RWPE1 (cell line): ENCODE measurements around the gene AQP2.

Source experiments
- CTCF ChIA-PET: fragments of 350-600 bp; sonication (Branson Sonifier 250); formaldehyde crosslinking; extraction: SDS; loops from one replicate; lab custom pipeline; 2021; lab: Yijun Ruan, JAX
- POLR2A ChIA-PET: fragments of 400-600 bp; formaldehyde crosslinking; extraction: SDS; loops from one replicate; lab custom pipeline; 2020; ENCODE audit warnings: antibody characterized with exemption; ENCODE audit not compliant: low non-redundant PET; lab: Yijun Ruan, JAX
- DNase-seq: peaks from one replicate; pipeline ENCODE4 v3.0.0; 2012; ENCODE audit warnings: low spot score
- H3K27ac ChIP-seq: fragments of 450-650 bp; 2 replicates; pipeline ENCODE4 v1.5.1; 2017
- TF ChIP-seq, protein P1 (sequence below): fragments of 450-650 bp; conservative IDR thresholded peaks from 2 replicates; pipeline ENCODE4 v1.5.1; 2017; ENCODE audit warnings: low read depth, mild to moderate bottlenecking

Gene AQP2

GRCh38 chr12:49979791-49980190, 29.3 kb downstream of the AQP2 start:
- H3K27ac ChIP-seq, result no peak overlapping the region
- DNase-seq, result no peak
- TF ChIP-seq, protein P1, sequence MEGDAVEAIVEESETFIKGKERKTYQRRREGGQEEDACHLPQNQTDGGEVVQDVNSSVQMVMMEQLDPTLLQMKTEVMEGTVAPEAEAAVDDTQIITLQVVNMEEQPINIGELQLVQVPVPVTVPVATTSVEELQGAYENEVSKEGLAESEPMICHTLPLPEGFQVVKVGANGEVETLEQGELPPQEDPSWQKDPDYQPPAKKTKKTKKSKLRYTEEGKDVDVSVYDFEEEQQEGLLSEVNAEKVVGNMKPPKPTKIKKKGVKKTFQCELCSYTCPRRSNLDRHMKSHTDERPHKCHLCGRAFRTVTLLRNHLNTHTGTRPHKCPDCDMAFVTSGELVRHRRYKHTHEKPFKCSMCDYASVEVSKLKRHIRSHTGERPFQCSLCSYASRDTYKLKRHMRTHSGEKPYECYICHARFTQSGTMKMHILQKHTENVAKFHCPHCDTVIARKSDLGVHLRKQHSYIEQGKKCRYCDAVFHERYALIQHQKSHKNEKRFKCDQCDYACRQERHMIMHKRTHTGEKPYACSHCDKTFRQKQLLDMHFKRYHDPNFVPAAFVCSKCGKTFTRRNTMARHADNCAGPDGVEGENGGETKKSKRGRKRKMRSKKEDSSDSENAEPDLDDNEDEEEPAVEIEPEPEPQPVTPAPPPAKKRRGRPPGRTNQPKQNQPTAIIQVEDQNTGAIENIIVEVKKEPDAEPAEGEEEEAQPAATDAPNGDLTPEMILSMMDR, result no peak
- ChIA-PET POLR2A (no interaction called here), CTCF (interaction anchor here (1.1 to 1.8 kb wide), 2 partner anchors 13 to 76 kb away, joined by 5 to 6 read pairs; no protein-coding TSS in a partner anchor)

- TF ChIP-seq, protein P1, result no peak
- H3K27ac ChIP-seq, result no peak overlapping the region
- no peak for DNase-seq
- ChIA-PET CTCF (interaction anchor here (0.7 to 1.8 kb wide), 4 partner anchors 14 to 140 kb away, joined by 3 to 6 read pairs (median 4); no protein-coding TSS in a partner anchor), POLR2A (no interaction called here)
Observed at GRCh38 chr12:49980501-49981349, 30.2 kb downstream of the AQP2 start.

DNA sequence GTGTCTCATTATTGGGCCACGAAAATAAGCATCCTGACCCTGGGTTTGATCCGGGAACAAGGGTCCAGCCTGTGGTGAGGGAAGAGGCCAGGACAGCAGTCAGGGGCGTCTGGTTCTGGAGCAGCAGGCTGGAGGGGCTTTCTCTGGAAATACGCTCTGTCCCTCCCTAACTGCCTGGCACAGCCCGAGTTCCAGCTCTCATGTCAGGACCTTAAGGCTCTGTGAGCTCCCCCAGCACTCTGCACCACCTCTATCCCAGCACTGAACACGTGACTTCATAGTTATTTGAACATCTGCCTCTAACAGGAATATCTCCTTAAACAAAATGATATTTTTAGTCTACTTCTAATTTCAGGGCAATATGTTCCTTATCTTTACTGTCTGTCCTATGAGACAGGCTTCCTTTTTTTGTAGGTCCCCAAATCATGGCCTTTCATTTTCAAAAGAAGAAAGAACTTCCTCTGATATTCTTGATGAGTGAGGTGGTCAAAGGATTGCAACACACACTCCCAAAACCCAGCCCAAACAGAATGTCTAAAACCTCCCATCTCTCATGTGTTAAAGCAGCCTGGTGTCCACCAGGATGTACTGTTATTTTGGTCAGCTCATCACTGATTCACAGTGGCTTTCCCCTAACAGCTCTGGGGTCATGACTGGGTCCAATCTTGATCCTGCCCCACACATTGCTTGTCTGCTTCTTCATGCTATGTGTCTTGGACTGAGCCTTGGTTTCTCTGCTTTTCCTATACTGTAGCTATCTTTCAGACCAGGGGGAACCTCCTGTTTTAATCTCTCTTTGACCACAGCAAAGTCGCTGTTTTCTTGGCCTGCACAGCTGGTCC, 31.9 kb downstream of the AQP2 start:
- H3K27ac ChIP-seq, result no peak overlapping the region
- TF ChIP-seq, protein P1, result no peak
- DNase-seq, result no peak
- POLR2A ChIA-PET, result interaction anchor here (0.6 kb wide), 1 partner anchor 268 kb away, joined by 9 read pairs; no protein-coding TSS in a partner anchor
- CTCF ChIA-PET, result interaction anchor here (0.6 to 1.3 kb wide), 3 partner anchors 15 to 368 kb away, joined by 4 to 7 read pairs (median 5); no protein-coding TSS in a partner anchor

- CTCF ChIA-PET, result interaction anchor here (0.6 to 1.3 kb wide), 3 partner anchors 21 to 117 kb away, joined by 3 to 5 read pairs (median 3); no protein-coding TSS in a partner anchor
- TF ChIP-seq, protein P1, result no peak
- peak; percentile 68 for DNase-seq
- POLR2A ChIA-PET, result no interaction called here
- peak overlapping the region; percentile 57 for H3K27ac ChIP-seq
Observed at GRCh38 chr12:49983892-49984291, 33.4 kb downstream of the AQP2 start.

DNA sequence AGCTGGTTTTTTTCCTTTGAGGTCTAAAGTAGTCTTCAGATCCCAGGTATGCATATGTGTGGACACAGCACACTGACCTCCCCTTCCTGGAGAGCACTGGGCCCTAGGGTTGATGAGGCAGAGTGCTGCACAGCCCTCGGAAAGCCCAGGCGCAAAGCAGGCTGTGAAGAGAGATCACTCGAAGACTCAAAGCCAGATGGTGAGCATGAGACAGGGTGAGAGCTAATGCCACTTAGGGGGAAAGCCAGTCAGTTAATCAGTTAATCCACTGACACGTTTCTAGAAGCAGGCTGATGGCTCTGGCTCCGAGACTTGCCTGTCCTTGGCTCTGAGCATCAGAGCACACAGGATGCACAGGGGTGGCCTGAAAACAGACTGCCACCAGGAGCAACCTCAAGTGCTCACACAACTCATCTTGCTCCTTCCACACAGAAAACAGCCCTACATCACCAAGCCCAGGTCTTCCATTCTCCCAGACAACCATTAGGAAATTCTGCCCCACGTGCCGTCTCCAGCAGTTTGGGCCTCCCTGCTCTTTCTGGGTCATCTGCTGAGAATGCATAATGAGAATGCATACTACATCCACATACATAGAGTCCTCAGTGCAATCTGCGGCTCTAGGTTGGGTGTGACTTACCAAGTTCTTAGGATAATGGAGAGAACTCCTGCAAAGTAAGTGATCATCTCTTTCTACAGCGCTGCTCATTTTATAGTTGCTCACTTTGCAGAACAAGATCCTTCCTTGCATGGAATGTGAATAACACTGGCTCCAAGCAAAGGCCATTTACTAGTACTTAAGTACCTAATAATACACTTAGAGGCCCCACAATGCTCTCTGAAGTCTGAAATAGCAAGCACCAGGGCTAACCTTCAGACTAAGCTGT, 34.2 kb downstream of the AQP2 start:
- TF ChIP-seq, protein P1, result no peak
- DNase-seq, result no peak
- ChIA-PET POLR2A (no interaction called here), CTCF (interaction anchor here (0.6 to 1.2 kb wide), 3 partner anchors 18 to 118 kb away, joined by 3 to 4 read pairs (median 3); no protein-coding TSS in a partner anchor)
- H3K27ac ChIP-seq, result peak overlapping the region; percentile 57
